ENCODE measurements around the gene CRP.
"Not testable (repeated sequence)": the region's sequence is repeated elsewhere in the genome, so short reads cannot be mapped to it uniquely, and the experiment has no call there.

Gene CRP

DNA sequence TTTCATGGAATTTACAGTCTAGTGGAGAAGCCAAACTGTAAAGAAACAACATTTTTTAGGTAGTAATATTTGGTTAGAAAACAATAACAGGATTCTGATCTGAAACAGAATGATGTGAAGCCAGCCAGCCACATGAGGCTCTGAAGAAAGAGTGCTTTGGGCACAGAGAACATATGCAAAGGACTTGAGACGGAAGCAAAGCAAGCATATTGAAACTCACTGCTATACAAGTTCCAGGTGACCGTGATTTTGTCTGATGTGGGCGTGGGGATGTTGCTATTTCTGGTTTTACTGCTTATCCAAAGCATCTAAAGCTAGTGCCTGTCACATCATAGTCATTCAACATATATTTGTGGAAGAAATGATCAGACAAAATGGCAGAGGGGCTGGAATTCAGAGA lies 14.7 kb downstream of the CRP start:
- DNase-seq (ENCODE audit: low spot score) = no peak

DNA sequence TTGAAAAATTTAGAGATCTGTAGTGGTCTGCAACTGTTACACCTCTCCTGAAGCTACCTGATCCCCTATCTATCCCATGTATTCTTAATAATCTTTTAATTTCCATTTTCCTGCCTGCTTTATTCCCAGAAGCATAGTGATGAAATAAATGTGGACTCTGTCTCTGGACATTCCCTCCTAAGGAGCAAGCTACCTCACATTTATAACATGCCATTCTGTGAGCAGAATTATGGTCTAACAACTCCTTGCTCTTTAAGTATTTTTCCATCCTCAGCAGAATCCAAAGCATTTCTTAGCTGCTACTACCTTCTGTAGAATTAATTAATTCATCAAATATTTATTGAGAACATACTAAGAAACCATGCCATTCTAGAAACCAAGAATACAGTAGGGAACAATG lies 15.1 kb downstream of the CRP start:
- DNase-seq (ENCODE audit: low spot score) = no peak

DNA sequence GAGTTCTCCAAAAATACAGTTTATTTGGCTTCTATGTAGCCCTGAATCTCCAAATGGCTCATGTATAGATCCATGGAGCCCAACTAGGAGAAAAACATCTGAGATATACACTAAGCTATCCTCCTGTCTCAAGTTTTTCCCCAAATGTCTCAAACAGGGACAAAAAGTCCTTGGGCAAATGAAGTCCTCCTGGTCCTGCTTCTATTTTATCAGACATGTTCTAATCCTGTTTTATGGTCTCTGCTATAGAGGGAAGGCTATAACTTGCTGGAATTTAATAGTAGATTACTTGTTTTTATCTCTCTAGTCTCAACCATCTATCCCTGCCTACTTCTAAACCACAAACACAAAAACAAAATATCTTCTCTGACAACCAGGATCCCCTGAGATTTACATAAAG lies 26.9 kb downstream of the CRP start:
- no peak for DNase-seq (ENCODE audit: low spot score)

DNA sequence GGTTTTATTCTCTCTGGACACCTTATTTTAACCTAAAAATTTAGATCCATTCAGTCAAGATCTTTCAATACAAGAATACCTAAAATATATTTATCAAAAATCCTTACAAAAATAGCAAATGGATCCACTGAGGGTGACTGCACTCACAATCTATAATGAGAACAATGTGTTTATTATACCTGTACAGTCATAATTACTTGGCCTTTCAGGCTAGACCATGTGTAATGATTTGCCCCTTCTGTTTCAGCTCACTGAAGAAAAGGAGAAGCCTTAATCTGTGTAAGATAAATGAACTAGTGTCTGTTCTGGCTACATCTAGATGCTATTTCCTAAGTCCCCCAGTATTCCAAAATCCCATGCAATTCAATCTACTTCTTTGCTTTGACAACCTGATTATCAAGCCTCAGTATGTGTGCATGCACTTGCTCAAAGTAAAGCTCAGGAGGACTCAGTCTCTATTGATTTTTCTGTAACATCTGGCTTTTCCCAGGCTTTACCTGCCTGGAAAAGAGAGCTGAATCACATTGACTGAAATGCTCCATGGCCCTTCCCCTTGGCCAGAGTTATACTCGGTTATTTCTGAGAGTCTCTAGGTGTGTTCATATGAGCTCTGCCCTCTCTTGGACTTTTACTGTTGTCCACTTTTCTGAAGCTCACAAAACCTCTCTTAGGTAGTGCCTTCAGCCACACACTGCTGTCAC lies 27.6 kb downstream of the CRP start:
- no peak for DNase-seq (ENCODE audit: low spot score)

DNA sequence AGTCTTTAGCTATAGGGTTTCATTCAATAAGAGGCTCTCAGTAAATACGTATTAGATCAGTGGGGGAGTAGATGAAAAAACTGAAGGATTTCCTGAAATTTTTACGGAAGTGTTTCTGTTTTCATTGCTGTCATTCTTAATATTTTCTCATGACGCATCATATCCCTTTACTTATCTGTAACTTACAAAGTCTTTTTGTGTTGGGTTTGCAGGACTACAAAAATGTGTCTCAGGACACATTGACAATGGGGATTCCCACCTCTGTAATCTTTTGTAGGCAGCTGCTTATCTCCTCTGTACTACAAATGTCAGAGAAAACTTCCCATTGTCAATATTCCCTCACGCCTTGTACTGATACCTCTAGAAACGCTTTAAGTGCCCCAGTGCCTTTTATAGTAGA lies 35.5 kb downstream of the CRP start:
- DNase-seq (ENCODE audit: low spot score) = no peak

DNA sequence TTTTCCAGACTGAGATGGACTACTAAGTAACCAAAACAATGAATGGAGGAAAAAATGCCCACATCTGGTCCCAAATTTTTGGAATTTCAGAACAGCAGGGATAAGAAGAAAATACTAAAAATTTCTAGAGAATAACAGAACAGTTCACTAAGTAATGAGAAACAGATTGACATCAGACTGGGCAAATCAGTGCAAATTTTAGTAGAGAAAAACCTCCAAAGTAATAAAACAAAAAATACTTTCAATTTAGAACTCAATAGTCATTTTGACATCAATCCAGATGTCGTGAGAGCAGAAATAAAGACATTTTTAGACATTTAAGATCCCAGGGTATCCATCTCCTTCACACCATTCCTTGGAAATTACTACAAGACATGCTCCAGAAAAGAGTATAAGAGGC lies 39.3 kb downstream of the CRP start:
- DNase-seq (ENCODE audit: low spot score) = no peak

DNA sequence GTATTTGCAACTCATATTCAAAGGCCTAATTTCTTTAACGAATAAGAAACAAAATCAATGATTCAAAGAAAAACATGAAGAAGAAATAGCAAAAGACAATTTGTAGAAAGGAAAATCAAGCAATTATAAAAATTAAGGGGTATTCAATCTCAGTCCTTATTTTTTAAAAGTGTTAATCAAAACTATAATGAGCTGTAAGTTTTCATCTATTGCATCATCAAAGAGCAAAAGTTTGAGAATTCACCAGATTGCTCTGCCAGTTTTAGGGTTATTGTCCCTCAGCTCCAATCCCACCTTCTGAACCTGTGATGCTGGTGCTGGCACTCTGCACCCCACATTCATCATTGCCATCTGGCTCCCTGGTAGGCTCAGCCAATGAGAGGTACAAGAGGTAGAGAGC lies 42.0 kb downstream of the CRP start:
- not testable (repeated sequence) for DNase-seq (ENCODE audit: low spot score)

DNA sequence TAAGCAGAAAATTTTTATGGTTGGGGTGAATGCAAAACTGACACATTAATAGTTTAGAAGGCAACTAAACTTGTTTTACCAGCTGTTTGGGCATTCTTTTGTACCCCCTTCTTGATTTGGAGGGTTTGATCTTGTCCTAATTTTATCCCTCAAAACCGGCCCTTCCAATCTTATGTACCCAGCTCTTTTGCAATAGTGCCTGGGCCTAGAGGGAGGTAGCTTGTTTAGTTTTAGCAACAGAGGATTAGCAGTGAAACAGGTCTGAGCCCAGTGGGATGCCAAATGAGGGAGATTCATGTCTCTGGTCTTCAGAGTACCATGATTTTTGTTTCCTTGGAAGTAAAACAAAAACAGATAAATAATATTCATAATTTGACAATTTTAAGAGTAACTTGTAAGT lies 45.1 kb downstream of the CRP start:
- DNase-seq (ENCODE audit: low spot score) = no peak

DNA sequence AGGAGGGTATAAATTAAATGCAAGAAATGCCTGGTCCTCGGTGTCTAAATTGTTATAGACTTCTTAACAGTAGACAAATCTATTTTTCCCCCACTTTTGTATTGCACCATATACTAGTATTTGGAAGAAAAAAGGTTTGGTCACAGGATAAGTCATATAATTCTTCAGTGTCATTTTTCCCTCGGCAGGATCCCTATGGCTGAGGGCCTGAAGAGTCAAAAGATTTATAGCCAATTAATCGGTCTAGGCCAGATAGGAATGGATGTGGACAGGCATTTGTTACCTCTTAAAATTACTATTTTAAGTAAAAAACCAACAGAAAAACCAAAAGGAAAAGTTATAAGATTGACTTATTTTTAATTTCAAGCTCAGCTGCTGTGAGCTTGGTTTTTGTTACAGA lies 45.6 kb downstream of the CRP start:
- no peak for DNase-seq (ENCODE audit: low spot score)

DNA sequence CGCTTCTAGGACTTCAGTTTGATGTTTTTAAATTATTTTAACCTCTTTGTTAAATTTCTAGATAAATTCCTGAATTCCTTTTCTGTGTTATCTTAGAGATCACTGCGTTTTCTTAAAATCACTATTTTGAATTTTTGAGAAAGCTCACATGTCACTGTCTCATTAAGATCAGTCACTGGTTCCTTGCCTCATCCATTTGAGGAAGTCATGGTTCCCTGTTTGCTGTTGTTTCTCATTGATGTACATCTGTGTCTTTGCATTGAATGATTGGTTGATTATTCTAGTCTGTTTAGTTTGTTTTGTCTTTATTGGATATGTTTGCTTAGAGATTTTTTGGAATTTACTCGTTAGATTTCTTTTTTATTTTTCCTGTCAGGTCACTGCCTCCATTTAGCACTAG lies 50.1 kb downstream of the CRP start:
- no peak for DNase-seq (ENCODE audit: low spot score)

DNA sequence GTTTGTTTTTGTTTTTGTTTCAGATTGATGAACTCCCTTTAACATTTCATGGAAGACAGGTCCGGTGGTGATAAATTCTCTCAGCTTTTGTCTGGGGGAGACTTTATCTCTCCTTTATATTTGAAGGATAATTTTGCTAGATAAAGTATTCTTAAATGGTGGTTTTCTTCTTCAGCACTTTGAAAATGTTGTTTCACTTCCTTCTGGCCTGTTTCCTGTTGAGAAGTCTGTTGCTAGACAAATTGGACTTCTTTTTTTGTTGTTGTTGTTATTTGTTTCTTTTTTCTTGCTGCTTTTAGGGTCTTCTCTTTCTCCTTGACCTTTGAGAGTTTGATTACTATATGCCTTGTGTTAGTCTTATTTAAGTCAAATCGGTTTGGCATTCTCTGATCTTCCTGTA lies 50.8 kb downstream of the CRP start:
- DNase-seq (ENCODE audit: low spot score) = no peak
